BE2C (cell line): ENCODE data around the gene UNK.
A peak's percentile ranks its signal among the peaks of the same experiment; 100 is the strongest.

Source experiments
- DNase-seq: peaks from one replicate; pipeline ENCODE4 v3.0.0-alpha.2; 2020
- H3K27me3 ChIP-seq: fragments of 250-450 bp; sonication (Bioruptor Pico); 2 replicates; pipeline ENCODE4 v1.5.1; 2020; ENCODE audit warnings: mild to moderate bottlenecking
- H3K36me3 ChIP-seq: fragments of 250-450 bp; sonication (Bioruptor Pico); 2 replicates; pipeline ENCODE4 v1.5.1; 2020; ENCODE audit warnings: mild to moderate bottlenecking
- H3K4me1 ChIP-seq: fragments of 250-450 bp; sonication (Bioruptor Pico); 2 replicates; pipeline ENCODE4 v1.5.1; 2020
- H3K4me3 ChIP-seq: 2 replicates; pipeline ENCODE4 v1.5.1; 2011; ENCODE audit warnings: low read depth, low read length
- H3K9me3 ChIP-seq: fragments of 250-450 bp; sonication (Bioruptor Pico); 2 replicates; pipeline ENCODE4 v1.5.1; 2020
- CTCF ChIP-seq: IDR thresholded peaks from 2 replicates; pipeline ENCODE4 v1.5.1; 2012; ENCODE audit warnings: mild to moderate bottlenecking, low read depth, low read length

Gene UNK

DNA sequence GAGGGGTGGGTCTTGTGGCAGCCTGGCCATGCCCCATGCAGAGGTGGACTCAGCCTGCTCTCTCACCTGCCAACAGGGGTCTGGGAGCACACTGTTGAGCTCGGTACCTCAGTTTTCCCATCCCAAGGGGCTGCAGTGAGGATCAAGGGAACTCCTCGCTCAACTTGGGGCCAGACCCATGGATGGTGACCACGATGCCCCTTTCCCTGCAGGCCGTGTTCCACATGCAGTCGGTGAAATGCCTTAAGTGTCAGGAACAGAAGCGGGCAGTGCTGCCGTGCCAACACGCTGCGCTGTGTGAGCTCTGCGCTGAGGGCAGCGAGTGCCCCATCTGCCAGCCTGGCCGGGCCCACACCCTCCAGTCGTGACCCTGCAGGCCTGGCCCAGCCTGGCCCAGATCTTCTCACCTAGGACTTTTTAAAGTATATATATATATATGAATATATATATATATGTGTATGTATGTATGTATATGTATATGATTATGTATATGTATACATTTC lies 39.5 kb downstream of the UNK start:
- Histone ChIP-seq H3K9me3 (no peaks in the 10 kb centered on the region), H3K36me3 (peaks cover 35% of the 10 kb centered on the region)
- no peak for TF ChIP-seq CTCF

DNA sequence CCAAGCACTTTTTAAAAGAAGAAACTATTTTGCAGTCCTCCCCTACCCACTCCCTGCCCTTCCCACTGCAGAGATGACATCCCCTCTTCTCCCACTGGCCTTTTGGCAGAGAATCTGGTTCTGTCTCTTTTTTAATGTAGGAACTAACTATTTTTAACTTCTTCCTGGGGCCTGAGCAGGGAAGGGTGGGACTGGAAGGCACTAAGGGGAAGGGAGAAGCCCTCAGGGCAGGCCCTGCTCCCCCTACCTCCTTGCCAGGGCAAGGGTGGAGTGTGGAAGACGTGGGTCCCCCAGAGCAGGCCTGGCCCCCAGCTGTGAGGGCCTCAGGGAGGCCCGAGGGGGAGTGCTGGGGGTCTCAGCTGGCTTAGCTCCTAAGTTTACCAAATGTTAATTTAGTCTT lies 40.1 kb downstream of the UNK start:
- no peak for DNase-seq
- Histone ChIP-seq H3K9me3 (no peaks in the 10 kb centered on the region), H3K27me3 (no peaks in the 10 kb centered on the region), H3K36me3 (peaks cover 30% of the 10 kb centered on the region), H3K4me3 (no peak overlapping the region), H3K4me1 (peaks cover 34% of the 10 kb centered on the region)
- no peak for TF ChIP-seq CTCF

More for the DNA sequence above, 39.5 kb downstream of the UNK start:
- Histone ChIP-seq H3K4me1 (peaks cover 34% of the 10 kb centered on the region), H3K27me3 (no peaks in the 10 kb centered on the region), H3K4me3 (no peak overlapping the region)
- no peak for DNase-seq

DNA sequence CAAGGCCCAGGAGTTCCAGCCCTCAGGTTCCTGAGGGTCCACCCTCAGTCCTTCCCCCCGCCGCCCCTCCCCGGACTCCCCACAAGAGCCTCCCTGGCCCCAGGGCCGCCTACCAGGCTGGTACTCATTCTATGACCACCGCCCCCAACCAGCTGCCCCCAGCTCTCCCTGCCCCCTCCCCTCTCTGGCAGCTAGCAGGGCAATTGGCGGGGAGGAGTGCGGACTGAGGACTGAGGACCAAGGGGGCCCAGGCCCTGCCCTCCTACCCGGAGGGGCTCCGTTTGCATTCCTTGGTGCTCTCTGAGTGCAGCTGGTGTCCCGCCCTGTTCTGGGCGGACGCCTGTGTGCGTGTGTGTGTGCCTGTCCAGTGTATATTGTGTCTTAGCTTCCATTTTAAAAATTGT lies 40.5 kb downstream of the UNK start:
- Histone ChIP-seq H3K27me3 (no peaks in the 10 kb centered on the region), H3K4me3 (no peak overlapping the region), H3K36me3 (peaks cover 25% of the 10 kb centered on the region), H3K9me3 (no peaks in the 10 kb centered on the region), H3K4me1 (peaks cover 34% of the 10 kb centered on the region)
- peak; percentile 10 for DNase-seq
- TF ChIP-seq CTCF = no peak

DNA sequence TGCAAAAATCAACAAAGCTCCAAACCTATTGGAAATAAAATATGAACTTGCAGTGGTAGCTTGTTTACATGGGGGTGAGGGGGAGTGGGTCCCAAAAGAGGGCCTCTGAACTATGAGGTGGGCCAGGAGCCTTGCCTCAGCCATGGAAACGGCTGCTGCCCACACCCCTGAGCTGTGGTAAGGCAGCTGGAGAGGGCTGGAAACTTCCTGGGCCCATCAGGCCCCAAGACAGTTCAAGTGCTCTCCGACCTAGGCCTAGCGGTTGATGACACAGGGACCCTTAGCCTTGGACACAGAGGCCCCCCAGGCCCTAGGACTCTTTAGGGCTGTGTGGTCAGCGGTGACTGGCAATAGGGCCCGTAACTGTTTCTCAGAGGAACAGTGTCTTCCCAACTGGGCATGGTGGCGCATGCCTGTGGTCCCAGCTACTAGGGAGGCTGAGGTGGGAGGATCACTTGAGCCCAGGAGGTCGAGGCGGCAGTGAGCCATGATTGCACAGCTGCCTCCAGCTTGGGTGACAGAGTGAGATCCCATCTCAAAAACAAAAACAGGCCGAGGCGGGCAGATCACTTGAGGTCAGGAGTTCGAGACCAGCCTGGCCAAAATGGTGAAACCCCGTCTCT lies 41.3 kb downstream of the UNK start:
- Histone ChIP-seq H3K9me3 (no peaks in the 10 kb centered on the region), H3K36me3 (peaks cover 19% of the 10 kb centered on the region), H3K4me3 (no peak overlapping the region), H3K4me1 (peaks cover 34% of the 10 kb centered on the region), H3K27me3 (no peaks in the 10 kb centered on the region)
- no peak for TF ChIP-seq CTCF
- DNase-seq = no peak

DNA sequence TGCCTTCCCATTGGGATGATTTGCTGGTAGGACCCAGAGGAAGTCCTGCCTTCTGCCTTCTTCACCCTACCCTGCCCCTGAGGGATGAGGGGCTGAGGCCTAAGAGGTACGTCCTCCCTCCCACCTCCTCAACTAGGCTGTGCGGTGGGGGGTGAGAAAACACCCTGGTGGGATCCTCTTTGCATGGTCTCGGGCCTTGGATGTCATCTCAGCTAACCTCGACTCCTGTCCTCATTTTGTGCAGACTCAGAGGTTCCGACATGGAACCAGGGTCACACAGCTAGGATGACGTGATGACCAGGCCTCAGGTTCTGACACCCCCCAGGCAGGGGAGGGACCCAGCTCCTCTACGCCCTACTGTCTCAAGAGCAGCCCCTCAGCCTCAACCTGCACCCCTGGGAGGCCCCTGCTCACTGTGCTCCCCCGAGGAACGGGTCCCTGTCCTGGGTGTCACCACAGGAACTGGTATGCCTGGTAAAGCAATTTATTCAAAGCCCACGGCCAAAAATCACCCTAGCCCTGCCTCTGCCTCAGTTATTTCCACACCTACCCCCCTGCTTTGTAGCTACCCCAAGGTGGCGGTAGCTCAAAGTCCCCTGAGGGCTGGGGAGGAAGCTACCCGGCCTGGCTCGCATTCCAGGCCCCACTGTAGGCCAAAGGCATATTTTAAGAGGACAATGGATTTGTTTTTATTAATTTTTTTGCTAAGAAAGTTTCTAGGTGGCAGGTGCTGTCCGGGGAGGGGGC lies 42.1 kb downstream of the UNK start:
- Histone ChIP-seq H3K4me1 (peaks cover 28% of the 10 kb centered on the region), H3K27me3 (no peaks in the 10 kb centered on the region), H3K4me3 (no peak overlapping the region), H3K36me3 (peaks cover 10% of the 10 kb centered on the region), H3K9me3 (no peaks in the 10 kb centered on the region)
- DNase-seq = no peak
- 0 out of 2 replicates have a peak, but pooled peaks have one; percentile 9 for TF ChIP-seq CTCF
